NK-92 (cell line): Measurements from ENCODE around the gene FOXA3.
"Not testable (repeated sequence)": the region's sequence is repeated elsewhere in the genome, so short reads cannot be mapped to it uniquely, and the experiment has no call there.

Source experiments
- DNase-seq: peaks from one replicate; lab custom pipeline; 2025; ENCODE audit not compliant: unreplicated experiment; lab: John Stamatoyannopoulos, UW

FOXA3 gene

GRCh38 chr19:45887200-45887710 lies 23.1 kb downstream of the FOXA3 start:
- no peak for DNase-seq

GRCh38 chr19:45889210-45889885 lies 25.2 kb downstream of the FOXA3 start:
- DNase-seq: no peak

- DNase-seq: no peak
Measured at GRCh38 chr19:45890877-45891276, 26.8 kb downstream of the FOXA3 start.

- DNase-seq: no peak
Measured at GRCh38 chr19:45895519-45895972, 31.4 kb downstream of the FOXA3 start.

- DNase-seq: not testable (repeated sequence)
Measured at GRCh38 chr19:45895983-45896599, 32.0 kb downstream of the FOXA3 start.

GRCh38 chr19:45897261-45897812 lies 33.2 kb downstream of the FOXA3 start:
- no peak for DNase-seq

GRCh38 chr19:45899253-45899652 lies 35.1 kb downstream of the FOXA3 start:
- DNase-seq: no peak

- no peak for DNase-seq
Measured at GRCh38 chr19:45899919-45900589, 35.9 kb downstream of the FOXA3 start.

- DNase-seq: no peak
Measured at GRCh38 chr19:45900738-45901431, 36.8 kb downstream of the FOXA3 start.

GRCh38 chr19:45901432-45901911 lies 37.3 kb downstream of the FOXA3 start:
- no peak for DNase-seq

- no peak for DNase-seq
Measured at GRCh38 chr19:45901912-45902650, 38.0 kb downstream of the FOXA3 start, which contains the start of gene MYPOP. TSS of gene MYPOP (minus strand) at chr19:45902613. CDS start at chr19:45901773, 840 bp downstream.

- DNase-seq: peak; percentile 94
Measured at GRCh38 chr19:45902651-45903625, 38.8 kb downstream of the FOXA3 start.

- DNase-seq: no peak
Measured at GRCh38 chr19:45905011-45905410, 40.9 kb downstream of the FOXA3 start.

GRCh38 chr19:45906221-45906620 lies 42.1 kb downstream of the FOXA3 start:
- no peak for DNase-seq

GRCh38 chr19:45908956-45909355 lies 44.8 kb downstream of the FOXA3 start:
- no peak for DNase-seq

GRCh38 chr19:45911291-45911690 lies 47.2 kb downstream of the FOXA3 start:
- no peak for DNase-seq

- no peak for DNase-seq
Measured at GRCh38 chr19:45913874-45914830, 50.0 kb downstream of the FOXA3 start, which contains the start of gene NANOS2. TSS of gene NANOS2 (minus strand) at chr19:45914778. CDS start at chr19:45914693, 85 bp downstream.
